HS-27A (cell line): ENCODE results near the gene GABBR2.
"Not testable (repeated sequence)": the region's sequence is repeated elsewhere in the genome, so short reads cannot be mapped to it uniquely, and the experiment has no call there.

Source experiments
- DNase-seq: peaks from one replicate; pipeline ENCODE4 v3.0.0-alpha.2; 2012; ENCODE audit warnings: low read depth, missing footprints

The GABBR2 gene

GRCh38 chr9:98596486-98596885 lies 112.2 kb downstream of the GABBR2 start:
- no peak for DNase-seq

- no peak for DNase-seq
Measured at GRCh38 chr9:98594546-98595160, 114.1 kb downstream of the GABBR2 start.

- DNase-seq, result no peak
Measured at GRCh38 chr9:98593354-98594253, 115.1 kb downstream of the GABBR2 start.

GRCh38 chr9:98591696-98592095 lies 117.0 kb downstream of the GABBR2 start:
- DNase-seq, result no peak

- no peak for DNase-seq
Measured at GRCh38 chr9:98590101-98590500, 118.6 kb downstream of the GABBR2 start.

- no peak for DNase-seq
Measured at GRCh38 chr9:98589102-98589501, 119.6 kb downstream of the GABBR2 start.

GRCh38 chr9:98584853-98585438 lies 123.8 kb downstream of the GABBR2 start:
- DNase-seq, result not testable (repeated sequence)

- no peak for DNase-seq
Measured at GRCh38 chr9:98584059-98584458, 124.7 kb downstream of the GABBR2 start.

- no peak for DNase-seq
Measured at GRCh38 chr9:98583417-98583816, 125.3 kb downstream of the GABBR2 start.

- DNase-seq, result no peak
Measured at GRCh38 chr9:98580956-98581355, 127.8 kb downstream of the GABBR2 start.

GRCh38 chr9:98579700-98580099 lies 129.0 kb downstream of the GABBR2 start:
- DNase-seq, result no peak

- DNase-seq, result no peak
Measured at GRCh38 chr9:98577446-98577845, 131.3 kb downstream of the GABBR2 start.

GRCh38 chr9:98576859-98577258 lies 131.9 kb downstream of the GABBR2 start:
- DNase-seq, result no peak

- DNase-seq, result no peak
Measured at GRCh38 chr9:98576354-98576753, 132.4 kb downstream of the GABBR2 start.

- DNase-seq, result no peak
Measured at GRCh38 chr9:98575379-98576346, 133.1 kb downstream of the GABBR2 start.

GRCh38 chr9:98573749-98574278 lies 134.9 kb downstream of the GABBR2 start:
- no peak for DNase-seq

GRCh38 chr9:98572796-98573195 lies 135.9 kb downstream of the GABBR2 start:
- no peak for DNase-seq

GRCh38 chr9:98572054-98572627 lies 136.6 kb downstream of the GABBR2 start:
- DNase-seq, result no peak

- no peak for DNase-seq
Measured at GRCh38 chr9:98571643-98572042, 137.1 kb downstream of the GABBR2 start.

GRCh38 chr9:98570663-98571440 lies 137.9 kb downstream of the GABBR2 start:
- no peak for DNase-seq
